ENCODE results near the gene SLC25A41. TPM values are rescaled to one million over a fixed set of nuclear protein-coding genes. Genes with fewer than 3 reads are reported as not detected.

SLC25A41 gene
- total and polyA plus RNA-seq, 9 of the 15 experiments (the other 6 are each of a cell fraction or from before 2014, with no cell fraction given): 0.08 to 4.2 (median 1.6) TPM

DNA sequence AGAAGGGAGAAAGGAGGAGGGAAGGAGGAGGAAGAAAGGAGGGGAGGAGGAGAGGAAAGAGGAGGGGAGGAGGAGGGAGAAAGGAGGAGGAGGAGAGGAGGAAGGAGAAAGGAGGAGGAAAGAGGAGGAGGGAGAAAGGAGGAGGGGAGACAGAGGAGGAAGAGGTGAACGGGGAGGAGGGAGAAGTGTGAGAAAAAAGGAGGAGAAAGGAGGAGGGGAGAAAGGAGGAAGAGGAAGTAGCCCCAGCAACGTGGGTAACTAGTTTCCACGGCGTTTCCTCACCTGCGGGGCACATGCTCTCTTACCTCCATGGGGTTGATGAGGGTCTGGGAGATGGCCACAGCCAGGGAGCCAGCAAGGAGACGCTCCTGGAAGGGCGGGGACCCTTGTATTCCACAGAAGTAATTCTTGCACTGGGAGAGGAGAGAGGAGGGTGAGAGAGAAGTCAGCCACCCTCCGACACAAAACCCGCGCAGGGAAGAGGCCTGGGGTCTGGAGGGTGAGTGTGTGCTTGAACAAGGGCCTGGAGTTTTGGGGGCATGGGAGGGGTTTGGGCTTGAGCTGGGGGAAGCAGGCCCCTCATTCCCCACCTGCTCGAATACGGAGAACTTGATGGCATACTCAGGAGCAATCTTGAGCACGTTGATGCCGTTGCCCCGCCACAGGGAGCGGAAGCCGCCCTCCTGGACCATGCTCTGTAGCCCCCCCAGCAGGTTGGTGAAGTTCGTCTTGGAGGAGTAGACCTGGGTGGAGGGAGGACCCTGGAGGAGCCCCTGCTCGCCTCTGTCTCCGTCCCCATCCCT is 3.9 kb downstream of the SLC25A41 start (continued):
- TF ChIP-seq, protein P1, sequence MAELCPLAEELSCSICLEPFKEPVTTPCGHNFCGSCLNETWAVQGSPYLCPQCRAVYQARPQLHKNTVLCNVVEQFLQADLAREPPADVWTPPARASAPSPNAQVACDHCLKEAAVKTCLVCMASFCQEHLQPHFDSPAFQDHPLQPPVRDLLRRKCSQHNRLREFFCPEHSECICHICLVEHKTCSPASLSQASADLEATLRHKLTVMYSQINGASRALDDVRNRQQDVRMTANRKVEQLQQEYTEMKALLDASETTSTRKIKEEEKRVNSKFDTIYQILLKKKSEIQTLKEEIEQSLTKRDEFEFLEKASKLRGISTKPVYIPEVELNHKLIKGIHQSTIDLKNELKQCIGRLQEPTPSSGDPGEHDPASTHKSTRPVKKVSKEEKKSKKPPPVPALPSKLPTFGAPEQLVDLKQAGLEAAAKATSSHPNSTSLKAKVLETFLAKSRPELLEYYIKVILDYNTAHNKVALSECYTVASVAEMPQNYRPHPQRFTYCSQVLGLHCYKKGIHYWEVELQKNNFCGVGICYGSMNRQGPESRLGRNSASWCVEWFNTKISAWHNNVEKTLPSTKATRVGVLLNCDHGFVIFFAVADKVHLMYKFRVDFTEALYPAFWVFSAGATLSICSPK (IDR thresholded peaks at IDR 0.05; ENCODE audit: borderline replicate concordance): peak; percentile 34; the same call in 1 of the 2 replicates
- TF ChIP-seq ZNF511 (CRISPR knock-in tag; IDR thresholded peaks at IDR 0.05): peak; percentile 60; the same call in 1 of the 2 replicates
- TF ChIP-seq L3MBTL2 (IDR thresholded peaks at IDR 0.05): peak; percentile 78
- no peak for TF ChIP-seq EHMT2 (IDR thresholded peaks at IDR 0.05)
- TF ChIP-seq, protein P2, sequence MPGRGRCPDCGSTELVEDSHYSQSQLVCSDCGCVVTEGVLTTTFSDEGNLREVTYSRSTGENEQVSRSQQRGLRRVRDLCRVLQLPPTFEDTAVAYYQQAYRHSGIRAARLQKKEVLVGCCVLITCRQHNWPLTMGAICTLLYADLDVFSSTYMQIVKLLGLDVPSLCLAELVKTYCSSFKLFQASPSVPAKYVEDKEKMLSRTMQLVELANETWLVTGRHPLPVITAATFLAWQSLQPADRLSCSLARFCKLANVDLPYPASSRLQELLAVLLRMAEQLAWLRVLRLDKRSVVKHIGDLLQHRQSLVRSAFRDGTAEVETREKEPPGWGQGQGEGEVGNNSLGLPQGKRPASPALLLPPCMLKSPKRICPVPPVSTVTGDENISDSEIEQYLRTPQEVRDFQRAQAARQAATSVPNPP (IDR thresholded peaks at IDR 0.05; ENCODE audit: borderline replicate concordance, insufficient read depth, insufficient read length): no peak
- TF ChIP-seq MAX (CRISPR knock-in tag; IDR thresholded peaks at IDR 0.05): peak; percentile 63
- no peak for TF ChIP-seq TAF9B (IDR thresholded peaks at IDR 0.05; ENCODE audit: partially characterized antibody)
- TF ChIP-seq CGGBP1 (CRISPR knock-in tag; IDR thresholded peaks at IDR 0.05): no peak
- no peak for TF ChIP-seq RUNX1 (IDR thresholded peaks at IDR 0.05; ENCODE audit: low read depth)
- TF ChIP-seq, protein P3, sequence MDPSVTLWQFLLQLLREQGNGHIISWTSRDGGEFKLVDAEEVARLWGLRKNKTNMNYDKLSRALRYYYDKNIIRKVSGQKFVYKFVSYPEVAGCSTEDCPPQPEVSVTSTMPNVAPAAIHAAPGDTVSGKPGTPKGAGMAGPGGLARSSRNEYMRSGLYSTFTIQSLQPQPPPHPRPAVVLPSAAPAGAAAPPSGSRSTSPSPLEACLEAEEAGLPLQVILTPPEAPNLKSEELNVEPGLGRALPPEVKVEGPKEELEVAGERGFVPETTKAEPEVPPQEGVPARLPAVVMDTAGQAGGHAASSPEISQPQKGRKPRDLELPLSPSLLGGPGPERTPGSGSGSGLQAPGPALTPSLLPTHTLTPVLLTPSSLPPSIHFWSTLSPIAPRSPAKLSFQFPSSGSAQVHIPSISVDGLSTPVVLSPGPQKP (CRISPR knock-in tag; IDR thresholded peaks at IDR 0.05): no peak
- TF ChIP-seq, protein P4, sequence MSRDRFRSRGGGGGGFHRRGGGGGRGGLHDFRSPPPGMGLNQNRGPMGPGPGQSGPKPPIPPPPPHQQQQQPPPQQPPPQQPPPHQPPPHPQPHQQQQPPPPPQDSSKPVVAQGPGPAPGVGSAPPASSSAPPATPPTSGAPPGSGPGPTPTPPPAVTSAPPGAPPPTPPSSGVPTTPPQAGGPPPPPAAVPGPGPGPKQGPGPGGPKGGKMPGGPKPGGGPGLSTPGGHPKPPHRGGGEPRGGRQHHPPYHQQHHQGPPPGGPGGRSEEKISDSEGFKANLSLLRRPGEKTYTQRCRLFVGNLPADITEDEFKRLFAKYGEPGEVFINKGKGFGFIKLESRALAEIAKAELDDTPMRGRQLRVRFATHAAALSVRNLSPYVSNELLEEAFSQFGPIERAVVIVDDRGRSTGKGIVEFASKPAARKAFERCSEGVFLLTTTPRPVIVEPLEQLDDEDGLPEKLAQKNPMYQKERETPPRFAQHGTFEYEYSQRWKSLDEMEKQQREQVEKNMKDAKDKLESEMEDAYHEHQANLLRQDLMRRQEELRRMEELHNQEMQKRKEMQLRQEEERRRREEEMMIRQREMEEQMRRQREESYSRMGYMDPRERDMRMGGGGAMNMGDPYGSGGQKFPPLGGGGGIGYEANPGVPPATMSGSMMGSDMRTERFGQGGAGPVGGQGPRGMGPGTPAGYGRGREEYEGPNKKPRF (IDR thresholded peaks at IDR 0.05; ENCODE audit: low read depth, low read length): no peak
- TF ChIP-seq, protein P5, sequence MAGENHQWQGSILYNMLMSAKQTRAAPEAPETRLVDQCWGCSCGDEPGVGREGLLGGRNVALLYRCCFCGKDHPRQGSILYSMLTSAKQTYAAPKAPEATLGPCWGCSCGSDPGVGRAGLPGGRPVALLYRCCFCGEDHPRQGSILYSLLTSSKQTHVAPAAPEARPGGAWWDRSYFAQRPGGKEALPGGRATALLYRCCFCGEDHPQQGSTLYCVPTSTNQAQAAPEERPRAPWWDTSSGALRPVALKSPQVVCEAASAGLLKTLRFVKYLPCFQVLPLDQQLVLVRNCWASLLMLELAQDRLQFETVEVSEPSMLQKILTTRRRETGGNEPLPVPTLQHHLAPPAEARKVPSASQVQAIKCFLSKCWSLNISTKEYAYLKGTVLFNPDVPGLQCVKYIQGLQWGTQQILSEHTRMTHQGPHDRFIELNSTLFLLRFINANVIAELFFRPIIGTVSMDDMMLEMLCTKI (IDR thresholded peaks at IDR 0.05; ENCODE audit: partially characterized antibody): no peak
- TF ChIP-seq, protein P6, sequence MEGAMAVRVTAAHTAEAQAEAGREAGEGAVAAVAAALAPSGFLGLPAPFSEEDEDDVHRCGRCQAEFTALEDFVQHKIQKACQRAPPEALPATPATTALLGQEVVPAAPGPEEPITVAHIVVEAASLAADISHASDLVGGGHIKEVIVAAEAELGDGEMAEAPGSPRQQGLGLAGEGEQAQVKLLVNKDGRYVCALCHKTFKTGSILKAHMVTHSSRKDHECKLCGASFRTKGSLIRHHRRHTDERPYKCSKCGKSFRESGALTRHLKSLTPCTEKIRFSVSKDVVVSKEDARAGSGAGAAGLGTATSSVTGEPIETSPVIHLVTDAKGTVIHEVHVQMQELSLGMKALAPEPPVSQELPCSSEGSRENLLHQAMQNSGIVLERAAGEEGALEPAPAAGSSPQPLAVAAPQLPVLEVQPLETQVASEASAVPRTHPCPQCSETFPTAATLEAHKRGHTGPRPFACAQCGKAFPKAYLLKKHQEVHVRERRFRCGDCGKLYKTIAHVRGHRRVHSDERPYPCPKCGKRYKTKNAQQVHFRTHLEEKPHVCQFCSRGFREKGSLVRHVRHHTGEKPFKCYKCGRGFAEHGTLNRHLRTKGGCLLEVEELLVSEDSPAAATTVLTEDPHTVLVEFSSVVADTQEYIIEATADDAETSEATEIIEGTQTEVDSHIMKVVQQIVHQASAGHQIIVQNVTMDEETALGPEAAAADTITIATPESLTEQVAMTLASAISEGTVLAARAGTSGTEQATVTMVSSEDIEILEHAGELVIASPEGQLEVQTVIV (CRISPR knock-in tag; IDR thresholded peaks at IDR 0.05; ENCODE audit: borderline replicate concordance): no peak
- TF ChIP-seq SNRNP70 (optimal IDR thresholded peaks at IDR 0.05; ENCODE audit: low read depth, low read length): no peak
